CD4-positive, alpha-beta T cell treated with Interleukin-12 subunit alpha and Interleukin-12 subunit beta, for 1 hour (primary cell): ENCODE measurements around the gene DOCK6.

ENCODE experiments used
- DNase-seq: peaks from one replicate; pipeline ENCODE4 v3.0.0-alpha.2; 2020

DOCK6 gene

DNA sequence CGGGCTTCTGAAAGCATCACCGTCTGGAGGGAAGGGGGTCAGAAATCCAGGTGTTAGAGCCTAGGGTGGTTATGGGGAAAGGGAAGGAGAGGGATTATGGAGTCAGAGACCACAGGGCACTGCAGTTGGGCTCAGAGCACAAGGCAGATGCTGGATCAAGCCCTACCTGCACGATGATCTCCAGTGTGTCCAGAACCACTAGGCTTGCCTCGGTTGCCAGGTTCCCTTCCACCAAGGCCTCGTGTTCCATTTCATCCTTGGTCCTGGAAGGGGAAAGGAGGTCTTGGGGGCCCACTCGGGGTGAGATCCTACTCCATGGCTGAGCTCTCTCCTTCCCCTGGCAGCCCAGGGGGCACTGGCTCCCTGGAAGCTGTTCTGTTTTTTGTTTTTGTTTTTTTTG, 47.9 kb downstream of the DOCK6 start:
- DNase-seq, result no peak

DNA sequence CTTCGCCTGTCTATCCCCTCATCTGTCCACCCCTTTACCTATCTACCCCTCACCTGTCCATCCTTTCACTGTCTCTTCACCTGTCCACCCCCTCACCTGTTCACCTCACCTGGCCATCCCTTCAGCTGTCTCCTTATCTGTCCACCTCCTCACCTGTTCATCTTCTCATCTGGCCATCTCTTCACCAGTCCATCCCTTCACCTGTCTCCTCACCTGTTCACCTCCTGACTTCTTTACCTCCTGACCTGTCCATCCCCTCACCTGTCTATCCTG, 51.7 kb downstream of the DOCK6 start:
- DNase-seq, result no peak

DNA sequence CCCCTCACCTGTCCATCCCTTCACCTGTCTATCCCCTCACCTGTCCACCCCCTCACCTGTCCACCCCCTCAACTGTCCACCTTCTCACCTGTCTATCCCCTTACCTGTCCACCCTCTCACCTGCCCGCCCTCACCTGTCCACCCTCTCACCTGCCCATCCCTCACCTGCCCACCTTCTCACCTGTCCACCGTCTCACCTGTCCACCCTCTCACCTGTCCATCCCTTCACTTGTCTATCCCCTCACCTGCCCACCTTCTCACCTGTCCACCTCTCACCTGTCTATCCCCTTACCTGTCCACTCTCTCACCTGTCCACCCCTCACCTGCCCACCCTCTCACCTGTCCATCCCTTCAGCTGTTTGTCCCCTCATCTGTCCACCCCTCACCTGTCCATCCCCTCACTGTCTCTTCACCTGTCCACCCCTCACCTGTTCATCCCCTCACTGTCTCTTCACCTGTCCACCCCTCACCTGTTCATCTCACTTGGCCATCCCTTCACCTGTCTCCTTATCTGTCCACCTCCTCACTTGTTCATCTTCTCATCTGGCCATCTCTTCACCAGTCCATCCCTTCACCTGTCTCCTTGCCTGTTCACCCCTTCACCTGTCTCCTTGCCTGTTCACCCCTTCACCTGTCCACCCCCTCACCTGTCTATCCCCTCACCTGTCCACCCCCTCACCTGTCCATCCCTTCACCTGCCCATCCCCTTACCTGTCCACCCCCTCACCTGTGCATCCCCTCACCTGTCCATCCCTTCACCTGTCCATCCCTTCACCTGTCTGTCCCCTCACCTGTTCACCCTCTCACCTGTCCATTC, 52.3 kb downstream of the DOCK6 start:
- no peak for DNase-seq

DNA sequence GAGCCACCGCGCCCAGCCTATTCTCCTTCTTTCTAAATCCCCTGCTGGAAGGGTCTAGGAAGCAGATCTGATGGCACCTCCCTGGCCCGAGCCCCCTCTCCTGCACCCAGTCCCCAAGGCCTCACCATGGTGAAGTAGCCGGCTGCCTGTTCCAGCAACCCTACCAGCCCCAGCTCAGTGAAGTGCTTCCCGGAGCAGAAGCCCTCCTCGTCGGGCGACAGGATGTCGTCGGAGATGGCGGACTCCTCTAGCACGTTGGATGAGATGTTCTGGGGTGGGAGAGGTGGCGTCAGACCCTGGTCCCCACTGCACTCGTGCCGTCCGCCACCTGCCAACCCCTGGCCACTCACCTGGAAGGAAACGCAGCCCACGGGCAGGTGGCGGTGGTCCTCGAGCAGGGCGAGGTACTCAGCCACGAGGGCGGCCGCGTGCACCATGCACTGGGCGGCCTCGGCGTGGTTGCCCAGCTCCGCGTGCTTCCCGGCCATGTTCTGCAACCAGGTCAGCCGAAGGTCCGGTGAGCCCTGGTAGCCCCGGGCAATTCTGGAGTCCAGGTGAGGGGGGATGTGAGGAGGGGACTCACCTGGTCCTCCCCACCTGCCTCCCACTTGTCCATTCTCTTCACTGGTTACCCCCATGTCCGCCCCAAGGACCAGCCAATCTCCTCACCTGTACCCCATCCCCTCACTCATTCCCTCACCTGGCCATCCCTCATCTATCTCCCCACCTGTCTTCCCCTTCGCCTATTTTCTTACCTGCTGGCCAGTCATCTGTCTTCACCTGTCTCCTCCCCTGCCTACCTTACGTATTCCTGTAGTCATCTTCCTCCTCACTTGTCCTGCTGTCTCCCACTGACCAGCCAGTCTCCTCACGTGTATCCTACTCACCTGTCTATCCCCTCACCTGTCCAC, 53.5 kb downstream of the DOCK6 start:
- no peak for DNase-seq

DNA sequence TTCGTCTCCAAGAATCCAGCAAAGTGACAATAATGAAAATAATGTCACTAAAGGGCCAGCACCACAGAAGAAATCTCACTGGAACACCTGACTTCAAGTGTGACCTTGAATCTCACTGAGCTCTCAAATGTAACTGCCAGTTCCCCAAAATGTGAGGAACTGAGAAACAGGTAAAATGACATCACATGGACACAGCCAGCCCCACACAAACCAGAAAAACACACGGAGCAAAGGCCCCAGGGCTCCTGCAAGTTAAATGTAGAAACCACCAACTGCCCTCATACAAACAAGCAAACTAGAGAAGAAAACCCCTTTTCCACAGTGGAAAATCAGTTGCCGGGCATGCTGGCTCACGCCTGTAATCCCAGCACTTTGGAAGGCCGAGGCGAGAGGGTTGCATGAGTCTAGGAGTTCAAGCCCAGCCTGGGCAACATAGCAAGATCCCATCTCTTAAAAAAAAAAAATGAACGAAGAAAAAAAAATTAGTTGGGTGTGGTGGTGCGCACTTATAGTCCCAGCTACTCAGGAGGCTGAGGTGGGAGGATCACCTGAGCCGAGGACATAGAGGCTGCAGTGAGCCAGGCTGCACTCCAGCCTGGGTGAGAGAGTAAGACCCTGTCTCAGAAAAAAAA, 56.3 kb downstream of the DOCK6 start:
- no peak for DNase-seq

DNA sequence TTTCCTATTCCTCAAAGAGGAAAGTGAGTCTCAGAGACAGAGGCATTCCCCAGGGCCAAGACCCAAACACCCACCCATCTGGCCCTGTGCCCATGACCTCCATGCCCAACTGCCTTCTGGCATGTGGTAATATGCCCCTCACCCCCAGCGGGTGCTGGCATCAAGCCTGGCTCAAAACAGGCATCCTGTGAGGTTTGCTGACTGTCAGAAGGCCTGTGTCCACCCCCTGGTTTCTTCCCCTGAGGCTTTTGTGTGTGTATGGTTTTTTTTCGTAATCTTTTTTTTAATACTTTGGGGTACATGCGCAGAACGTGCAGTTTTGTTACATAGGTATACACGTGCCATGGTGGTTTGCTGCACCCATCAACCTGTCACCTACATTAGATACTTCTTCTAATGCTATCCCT, 57.4 kb downstream of the DOCK6 start:
- no peak for DNase-seq

DNA sequence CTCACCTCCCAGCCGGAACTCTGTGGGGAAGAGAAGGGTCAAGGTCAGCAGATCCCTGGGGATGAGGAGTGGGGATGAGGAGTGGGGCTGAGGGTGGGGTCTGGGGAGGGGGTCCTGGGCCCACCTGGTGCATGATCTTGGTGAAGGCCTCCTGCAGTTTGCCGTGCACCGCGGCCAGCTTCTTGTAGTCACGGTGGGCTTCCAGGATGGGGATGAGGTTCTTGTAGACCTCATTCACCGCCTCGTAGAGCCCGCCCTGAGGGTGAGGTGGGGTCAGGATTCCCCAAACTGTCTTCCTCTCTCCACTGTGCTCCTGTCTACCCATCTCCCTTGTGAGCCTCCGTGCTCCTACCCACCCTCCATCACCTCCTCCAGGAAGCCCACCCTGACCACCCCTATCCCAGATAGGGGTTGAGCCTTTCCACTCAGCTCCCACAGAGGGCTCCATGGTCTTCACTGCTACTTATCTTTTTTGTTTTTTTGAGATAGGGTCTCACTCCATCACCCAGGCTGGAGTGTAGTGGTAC, 58.2 kb downstream of the DOCK6 start:
- DNase-seq, result no peak

DNA sequence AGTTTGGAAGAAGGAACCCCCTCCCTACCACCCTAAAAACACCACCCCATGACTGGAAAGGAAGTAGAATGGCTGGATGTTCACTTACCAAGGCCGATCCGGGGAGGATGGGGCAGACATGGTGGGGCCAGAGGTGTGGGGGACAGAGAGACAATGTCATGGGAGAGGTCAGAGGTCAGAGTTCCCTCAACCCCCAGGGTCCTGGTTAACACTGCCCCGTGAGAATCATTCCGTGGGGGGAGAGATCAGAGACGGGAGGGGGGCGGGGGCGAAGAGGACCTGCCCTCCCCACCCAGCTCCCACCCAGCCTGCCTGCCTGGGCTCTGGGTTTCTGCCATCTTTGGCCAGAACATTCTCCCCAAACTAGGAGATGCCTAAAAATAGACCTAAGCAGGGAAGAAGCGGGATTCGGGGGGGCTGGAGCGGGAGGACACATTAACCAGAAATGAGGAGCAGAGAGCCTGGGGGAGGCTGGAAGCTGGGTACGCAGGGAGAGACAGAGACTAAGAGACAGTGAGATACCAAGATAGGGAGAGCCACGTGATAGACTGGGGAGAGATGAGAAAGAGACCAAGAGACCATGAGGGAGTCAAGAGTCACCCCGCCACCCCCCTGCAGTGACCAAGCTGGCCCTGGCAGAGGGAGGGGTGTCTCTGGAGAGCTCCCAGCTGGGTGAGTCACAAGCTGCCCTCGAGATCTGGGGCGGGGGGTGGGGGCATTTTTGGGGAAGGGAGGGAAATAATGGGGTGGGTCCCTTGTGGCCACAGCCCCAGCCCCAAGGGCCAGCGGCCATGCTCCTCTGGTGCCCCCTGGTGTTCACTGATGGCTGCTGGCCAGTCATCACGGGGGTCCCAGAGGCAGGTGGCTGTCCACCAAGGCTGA, 58.9 kb downstream of the DOCK6 start:
- peak; percentile 41 for DNase-seq

DNA sequence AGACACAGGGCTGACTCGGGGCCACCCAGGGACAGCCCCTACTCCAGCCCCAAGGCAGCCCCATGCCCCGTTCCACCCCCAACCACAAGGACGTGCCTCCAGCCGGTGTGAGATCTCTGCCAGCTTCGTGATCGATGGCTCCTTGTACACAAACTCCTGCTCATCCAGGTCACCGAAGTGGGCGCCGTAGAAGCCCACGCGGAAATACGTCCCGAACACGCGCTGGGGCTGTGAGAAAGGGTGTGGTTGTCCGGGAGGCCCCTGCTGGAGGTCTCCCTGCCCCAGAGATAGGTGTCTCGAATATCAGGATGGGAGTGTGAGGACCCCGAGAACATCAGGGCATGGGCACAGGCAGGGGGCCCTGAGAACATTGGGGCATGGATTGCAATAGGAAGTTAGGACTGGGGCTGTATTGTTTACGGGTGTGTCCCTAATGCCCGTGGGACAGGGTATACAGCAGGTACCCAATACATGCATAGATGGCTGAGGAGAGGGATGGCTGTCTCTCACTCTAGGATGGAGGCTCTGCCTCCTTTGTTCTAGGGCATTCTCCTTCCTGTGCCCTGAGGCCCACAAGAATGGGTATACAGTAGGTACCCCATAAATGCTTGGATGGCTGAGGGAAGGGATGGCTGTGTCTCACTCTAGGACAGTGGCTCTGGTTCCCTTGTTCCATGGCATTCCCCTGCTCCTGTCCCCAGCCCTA, 59.7 kb downstream of the DOCK6 start:
- no peak for DNase-seq

DNA sequence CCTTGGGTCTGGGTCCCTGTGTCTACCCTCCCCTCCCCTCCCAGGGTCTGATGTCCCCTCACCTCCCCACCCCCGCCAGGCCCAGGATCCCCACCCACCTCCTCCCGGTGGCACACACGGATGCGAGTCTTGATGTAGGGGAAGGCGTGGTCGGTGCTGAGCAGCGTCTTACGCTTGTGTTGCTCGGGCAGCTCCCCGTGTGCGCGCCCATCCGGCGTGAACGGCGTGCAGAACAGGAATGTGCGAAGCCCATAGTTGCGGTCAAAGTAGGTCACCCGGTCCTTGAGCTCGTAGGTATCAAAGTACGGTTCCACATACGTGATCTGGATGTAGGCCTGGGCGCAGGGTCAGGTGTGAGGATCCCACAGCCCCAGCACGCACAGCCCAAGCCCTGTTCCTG, 60.5 kb downstream of the DOCK6 start:
- no peak for DNase-seq

DNA sequence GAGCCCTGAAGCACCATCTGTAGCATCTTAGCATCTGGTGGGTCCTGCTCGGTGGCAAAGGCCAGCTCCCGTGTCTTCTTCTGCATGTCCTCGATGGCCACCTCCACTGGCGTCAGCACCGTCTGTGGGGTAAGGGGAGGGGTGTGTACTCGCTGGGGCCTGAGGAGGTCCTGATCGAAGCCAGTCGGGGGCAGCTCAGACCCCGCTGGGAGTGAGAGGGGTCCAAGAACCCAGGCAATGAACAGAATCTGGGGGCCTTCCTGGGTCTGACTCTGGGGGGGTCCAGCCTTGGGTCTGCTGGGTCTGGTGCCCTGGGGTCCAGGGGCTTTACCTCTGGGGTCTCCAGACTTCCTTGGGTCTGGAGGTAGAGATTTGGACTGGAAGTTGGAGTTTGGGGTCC, 61.4 kb downstream of the DOCK6 start:
- no peak for DNase-seq

DNA sequence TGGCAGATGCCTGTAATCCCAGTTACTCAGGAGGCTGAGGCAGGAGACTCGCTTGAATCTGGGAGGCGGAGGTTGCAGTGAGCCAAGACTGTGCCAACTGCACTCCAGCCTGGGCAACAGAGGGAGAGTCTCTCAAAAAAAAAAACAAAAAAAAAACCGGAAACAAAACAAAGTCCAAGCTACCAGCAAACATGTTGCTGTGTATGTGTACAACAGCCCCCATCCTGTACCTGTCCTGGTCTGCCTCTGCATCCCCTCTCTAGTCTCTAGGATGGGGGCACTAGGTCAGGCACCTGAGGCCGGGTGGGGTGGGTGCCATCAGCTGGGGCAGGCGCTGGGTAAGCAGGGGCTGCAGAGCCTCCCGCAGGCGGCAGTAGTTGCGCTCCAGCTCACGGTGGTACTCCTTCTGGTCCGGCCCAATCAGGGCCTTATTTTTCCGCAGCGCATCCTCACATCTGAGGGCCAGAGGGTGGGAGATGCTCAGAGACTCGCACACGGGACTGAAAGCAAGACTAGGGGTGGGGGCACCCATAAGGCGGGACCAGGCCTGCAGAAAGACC, 62.2 kb downstream of the DOCK6 start:
- no peak for DNase-seq

DNA sequence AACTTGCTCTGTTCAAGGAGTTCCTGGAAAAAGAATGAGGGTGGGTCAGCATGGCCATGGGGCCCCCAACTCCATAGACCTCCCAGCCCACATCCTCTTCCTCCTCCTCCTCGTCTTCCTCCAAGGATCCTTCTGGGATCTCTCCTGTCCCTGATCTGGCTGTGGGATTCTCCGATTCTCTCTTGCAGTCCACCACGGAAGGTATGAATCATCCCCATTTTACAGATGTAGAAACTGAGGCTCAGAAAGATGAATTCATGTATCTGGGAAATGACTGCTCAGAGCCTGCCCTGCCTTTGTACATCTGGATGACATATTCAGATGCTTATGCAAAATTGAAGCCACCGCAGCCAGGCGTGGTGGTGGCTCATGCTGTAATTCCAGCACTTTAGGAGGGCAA, 62.8 kb downstream of the DOCK6 start:
- no peak for DNase-seq

DNA sequence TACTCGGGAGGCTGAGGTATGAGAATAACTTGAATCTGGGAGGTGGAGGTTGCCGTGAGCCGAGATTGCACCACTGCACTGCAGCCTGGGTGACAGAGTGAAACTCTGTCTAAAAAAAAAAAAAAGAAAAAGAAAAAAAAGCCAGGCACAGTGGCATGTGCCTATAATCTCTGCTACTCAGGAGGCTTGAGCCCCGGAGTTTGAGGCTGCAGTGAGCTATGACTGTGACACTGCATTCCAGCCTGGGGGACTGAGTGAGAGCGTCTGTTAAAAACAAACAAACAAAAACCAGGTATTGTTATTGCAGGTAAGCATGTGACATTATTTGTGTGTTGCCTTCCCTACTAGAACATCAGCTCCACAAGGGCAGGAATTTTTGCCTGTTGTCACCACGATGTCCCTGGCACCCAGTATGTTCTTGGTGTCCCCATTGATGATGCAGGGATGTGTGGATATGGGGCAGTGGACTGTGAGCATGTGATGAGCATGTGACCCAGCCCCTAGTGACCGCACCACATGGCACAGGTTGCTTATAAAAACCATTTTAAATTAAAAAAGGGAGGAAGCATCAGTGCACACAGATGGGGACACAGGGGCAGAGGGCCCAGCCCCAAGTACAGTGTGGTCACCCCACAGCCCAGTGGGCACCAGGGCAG, 63.4 kb downstream of the DOCK6 start:
- no peak for DNase-seq

DNA sequence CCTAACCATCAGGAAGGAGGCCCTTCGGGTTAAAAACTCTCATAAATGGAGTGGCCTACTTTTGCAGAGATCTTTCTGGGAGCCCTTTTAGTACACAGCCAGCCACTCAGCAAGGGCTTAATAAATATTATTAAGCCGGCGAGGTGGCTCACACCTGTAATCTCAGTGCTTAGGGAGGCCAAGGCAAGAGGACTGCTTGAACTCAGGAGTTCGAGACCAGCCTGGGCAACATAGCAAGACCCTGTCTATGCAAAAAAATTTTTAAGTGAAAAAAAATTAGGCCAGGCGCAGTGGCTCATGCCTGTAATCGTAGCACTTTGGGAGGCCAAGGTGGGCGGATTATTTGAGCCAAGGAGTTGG, 64.2 kb downstream of the DOCK6 start:
- DNase-seq, result no peak

DNA sequence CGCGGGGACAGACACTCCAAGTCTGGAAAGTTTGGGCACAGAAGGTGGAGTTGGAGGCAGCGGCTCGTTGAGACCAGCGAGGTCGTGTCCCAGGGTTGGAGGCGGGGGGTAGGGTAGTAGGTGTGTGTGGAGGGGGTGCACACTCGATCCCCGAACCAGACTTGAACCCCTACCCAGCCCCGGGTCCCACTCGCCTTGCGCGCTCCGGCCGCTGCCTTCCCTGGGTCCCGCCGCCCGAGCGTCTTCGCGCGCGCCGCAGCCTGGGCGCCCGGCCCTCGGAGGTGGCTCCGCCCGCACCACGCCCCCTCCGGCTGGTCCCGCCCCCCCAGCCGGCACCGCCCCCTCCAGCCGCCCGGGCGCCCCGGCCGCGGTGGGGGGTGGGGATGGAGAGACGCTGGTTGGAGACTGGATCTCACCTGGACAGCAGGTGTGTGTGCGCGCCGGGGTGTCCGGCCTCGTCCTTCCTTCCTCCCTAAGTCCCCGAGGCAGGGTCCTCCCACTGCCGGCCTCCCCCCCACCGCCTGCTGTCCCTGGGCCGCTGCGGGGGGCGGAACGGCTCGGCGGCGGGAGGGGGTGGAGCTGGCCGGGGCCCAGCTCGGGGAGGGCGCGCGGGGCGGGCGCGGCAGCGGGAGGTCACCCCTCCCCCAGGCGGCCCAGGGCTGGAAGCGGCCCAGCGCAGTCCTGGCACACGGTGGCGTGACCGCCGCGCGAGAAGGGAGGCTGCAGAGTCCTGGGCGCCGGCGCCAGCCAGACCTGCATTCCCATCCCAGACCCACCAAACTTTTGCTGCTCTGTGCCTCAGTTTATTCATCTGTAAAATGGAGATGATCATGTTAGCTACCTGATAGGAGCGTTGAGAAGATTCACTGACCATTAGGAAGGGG, 64.8 kb downstream of the DOCK6 start, which contains the start of gene KANK2:
Gene KANK2, minus strand, starts transcription at position 255 of the 884 bp plus-strand sequence. CDS start 3,034 bp downstream, outside the sequence.
- DNase-seq, result peak; percentile 78

DNA sequence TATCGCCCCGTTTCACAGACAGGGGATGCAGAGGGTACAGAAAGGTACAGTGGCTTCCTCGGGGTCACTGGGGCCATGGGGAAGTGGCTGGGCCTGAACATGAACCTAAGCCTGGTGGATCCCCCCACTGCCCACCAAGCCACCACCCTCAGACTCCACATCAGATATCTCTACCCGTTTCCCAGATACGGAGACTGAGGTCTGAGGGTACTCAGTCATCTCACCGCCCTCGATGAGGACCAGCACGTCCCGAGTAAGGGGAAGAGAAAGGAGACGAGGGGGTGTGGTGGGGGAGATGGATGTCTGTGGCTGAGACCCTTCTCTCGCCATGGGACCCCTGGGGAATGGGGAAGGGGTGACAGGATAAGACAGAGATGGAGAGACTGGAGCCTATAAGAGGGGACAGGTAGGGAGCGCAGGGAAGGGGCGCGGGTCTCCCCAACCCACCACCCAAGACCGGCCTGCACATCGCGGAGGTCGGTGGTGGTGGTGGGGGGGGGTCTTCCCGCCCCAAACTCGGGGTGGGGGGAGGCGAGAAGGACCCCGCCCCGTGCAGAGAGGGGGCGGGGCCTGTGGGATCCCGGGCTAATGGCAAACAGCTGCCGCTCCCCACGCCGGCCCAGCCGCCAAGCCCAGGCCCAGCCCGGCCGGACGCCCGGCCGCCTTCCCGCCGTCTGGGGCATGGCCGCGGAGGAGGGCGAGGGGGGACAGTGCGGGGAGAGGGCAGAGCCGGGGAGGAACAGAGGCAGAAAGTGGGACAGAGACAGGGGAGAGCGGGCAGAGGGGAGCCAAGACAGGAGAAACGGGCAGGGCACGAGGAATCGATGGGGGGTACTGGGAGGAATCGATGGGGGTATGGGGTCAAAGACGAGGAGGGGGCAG, 65.7 kb downstream of the DOCK6 start:
- DNase-seq, result no peak

DNA sequence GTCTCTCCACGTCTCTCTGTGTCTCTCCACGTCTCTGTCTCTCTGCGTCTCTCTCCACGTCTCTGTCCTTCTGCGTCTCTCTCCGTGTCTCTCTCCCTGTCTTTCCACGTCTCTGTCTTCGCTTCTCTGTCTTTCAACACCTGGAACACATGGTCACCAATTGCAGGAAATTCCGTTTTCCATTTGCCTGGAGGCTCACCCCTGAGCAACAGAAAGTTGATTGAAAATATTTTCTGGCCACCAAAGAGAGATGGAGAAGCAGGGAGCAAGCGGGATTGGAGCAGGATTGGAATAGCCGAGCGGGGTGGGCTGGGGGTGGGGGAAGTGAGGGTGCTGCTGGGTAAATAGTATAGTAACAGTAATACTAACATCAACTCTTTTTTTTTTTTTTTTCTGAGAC, 66.6 kb downstream of the DOCK6 start:
- DNase-seq, result no peak
